Breast epithelium (tissue), 4 donors: Measurements from ENCODE around the gene DERL3. TPM values are rescaled to one million over a fixed set of nuclear protein-coding genes. Genes with fewer than 3 reads are reported as not detected.

Experiments used
- DNase-seq, 2 donors: peaks; one replicate each; pipeline ENCODE4 v3.0.0-alpha.2; 2019; ENCODE audit warnings: low spot score in 2 of 2
- H3K27ac ChIP-seq, 2 donors: fragments of 200-600 bp; sonication (generic) in 1 of 2; one replicate each; pipeline ENCODE4 v1.5.1; 2016 to 2019; ENCODE audit warnings: mild to moderate bottlenecking in 1 of 2
- H3K27me3 ChIP-seq, 2 donors: fragments of 200-600 bp; sonication (generic) in 1 of 2; one replicate each; pipeline versions ENCODE4 v1.5.1 to v1.6.0; 2017 to 2019; ENCODE audit warnings: control low read depth in 1 of 2, mild to moderate bottlenecking in 1 of 2
- H3K36me3 ChIP-seq: fragments of 200-600 bp; one replicate; pipeline ENCODE4 v1.5.1; 2019
- H3K4me1 ChIP-seq, 2 donors: fragments of 200-600 bp; sonication (generic); one replicate each; pipeline ENCODE4 v1.5.1; 2016 to 2019; ENCODE audit warnings: control low read depth in 1 of 2
- H3K4me3 ChIP-seq, 3 donors: fragments of 200-600 bp; sonication (generic); 1 replicate in 2 of 3; 2 replicates in 1 of 3; pipeline ENCODE4 v1.5.1; 2016 to 2019; ENCODE audit warnings: mild to moderate bottlenecking in 3 of 3, moderate library complexity in 2 of 3
- H3K9me3 ChIP-seq, 2 donors: fragments of 200-600 bp; sonication (generic) in 1 of 2; one replicate each; pipeline ENCODE4 v1.5.1; 2016 to 2019; ENCODE audit warnings: control low read depth in 1 of 2
- CTCF ChIP-seq, 3 donors: fragments of 450-650 bp; IDR thresholded peaks; one replicate each; pipeline ENCODE4 v1.5.1; 2016 to 2017; ENCODE audit warnings: antibody characterized with exemption in 3 of 3, mild to moderate bottlenecking in 3 of 3, moderate library complexity in 3 of 3
- POLR2A ChIP-seq: fragments of 450-650 bp; IDR thresholded peaks from one replicate; pipeline ENCODE4 v1.6.1; 2016; ENCODE audit warnings: antibody characterized with exemption, mild to moderate bottlenecking, moderate library complexity
- POLR2AphosphoS5 ChIP-seq, 3 donors: sonication (generic); formaldehyde crosslinking; IDR thresholded peaks; one replicate each; pipeline ENCODE4 v1.6.1; 2017; ENCODE audit warnings: antibody characterized with exemption in 3 of 3
- intact Hi-C: fragments of 100-400 bp; cut with DNase I; formaldehyde crosslinking; loops from one replicate; pipeline ENCODE4 v1.15.1; 2023; ENCODE audit warnings: low total_unique reads
- total RNA-seq, 3 donors: library from RNA; depleted of rRNA; stranded (reverse); fragments of >200 nt; gene quantifications; one replicate each; pipeline ENCODE4 v1.1.0, GENCODE V29; 2016

The DERL3 gene
- total RNA-seq, 3 donors from 2014 or later, result 0.48 to 6.6 (median 2.8) TPM

GRCh38 chr22:23822101-23822671 is 16.6 kb downstream of the DERL3 start:
- Histone ChIP-seq H3K4me1 (no peaks in the 10 kb centered on the region), H3K9me3 (no peaks in the 10 kb centered on the region), H3K27ac (peak overlapping the region; percentile 33 to 77), H3K4me3 (no peak overlapping the region), H3K27me3 (no peaks in the 10 kb centered on the region), H3K36me3 (peaks cover 1% of the 10 kb centered on the region)
- peak in 1 of 2 donors; percentile 70 for DNase-seq
- intact Hi-C loops, result no loop called here
- no peak for TF ChIP-seq CTCF (IDR thresholded peaks at IDR 0.05)
- TF ChIP-seq POLR2A, result no peak
- no peak for TF ChIP-seq POLR2AphosphoS5 (IDR thresholded peaks at IDR 0.05)

GRCh38 chr22:23820748-23821211 is 18.0 kb downstream of the DERL3 start:
- intact Hi-C loops, result no loop called here
- H3K4me3 ChIP-seq, result no peak overlapping the region

GRCh38 chr22:23818541-23818940 is 20.3 kb downstream of the DERL3 start:
- no peak for DNase-seq
- intact Hi-C loops, result no loop called here
- Histone ChIP-seq H3K36me3 (peaks cover 7% of the 10 kb centered on the region), H3K4me3 (no peak overlapping the region), H3K27me3 (no peaks in the 10 kb centered on the region), H3K9me3 (no peaks in the 10 kb centered on the region), H3K4me1 (no peaks in the 10 kb centered on the region), H3K27ac (no peak overlapping the region)
- TF ChIP-seq POLR2AphosphoS5 (IDR thresholded peaks at IDR 0.05) (no peak), POLR2A (no peak), CTCF (IDR thresholded peaks at IDR 0.05) (no peak)

More at GRCh38 chr22:23820748-23821211, 18.0 kb downstream of the DERL3 start:
- no peak for TF ChIP-seq CTCF (IDR thresholded peaks at IDR 0.05)
- TF ChIP-seq POLR2AphosphoS5 (IDR thresholded peaks at IDR 0.05), result no peak
- no peak for TF ChIP-seq POLR2A
- no peaks in the 10 kb centered on the region for H3K27me3 ChIP-seq
- H3K27ac ChIP-seq, result peak overlapping the region; percentile 42 to 77
- no peak for DNase-seq
- no peaks in the 10 kb centered on the region for H3K4me1 ChIP-seq
- H3K9me3 ChIP-seq, result no peaks in the 10 kb centered on the region
- peaks cover 7% of the 10 kb centered on the region for H3K36me3 ChIP-seq

GRCh38 chr22:23817146-23817545 is 21.7 kb downstream of the DERL3 start:
- Histone ChIP-seq H3K4me1 (no peaks in the 10 kb centered on the region), H3K36me3 (peaks cover 7% of the 10 kb centered on the region), H3K9me3 (no peaks in the 10 kb centered on the region), H3K27me3 (no peaks in the 10 kb centered on the region), H3K4me3 (no peak overlapping the region), H3K27ac (no peak overlapping the region)
- no peak for DNase-seq
- intact Hi-C loops, result no loop called here
- TF ChIP-seq POLR2A, result no peak
- no peak for TF ChIP-seq CTCF (IDR thresholded peaks at IDR 0.05)
- TF ChIP-seq POLR2AphosphoS5 (IDR thresholded peaks at IDR 0.05), result no peak

- Histone ChIP-seq H3K9me3 (no peaks in the 10 kb centered on the region), H3K27me3 (no peaks in the 10 kb centered on the region), H3K27ac (no peak overlapping the region), H3K4me3 (no peak overlapping the region), H3K4me1 (no peaks in the 10 kb centered on the region), H3K36me3 (peaks cover 7% of the 10 kb centered on the region)
- no peak for TF ChIP-seq CTCF (IDR thresholded peaks at IDR 0.05)
- TF ChIP-seq POLR2AphosphoS5 (IDR thresholded peaks at IDR 0.05), result no peak
- TF ChIP-seq POLR2A, result no peak
- intact Hi-C loops, result no loop called here
- DNase-seq, result no peak
Measured at GRCh38 chr22:23816156-23816976, 22.4 kb downstream of the DERL3 start.
